HG02885 (cell line): ENCODE measurements around the gene BUD23.
"Not testable (repeated sequence)": the region's sequence is repeated elsewhere in the genome, so short reads cannot be mapped to it uniquely, and the experiment has no call there.

Experiments
- ATAC-seq: cut with Tn5 transposase; IDR thresholded peaks from one replicate; pipeline ENCODE4 v1.9.1; 2021; ENCODE audit warnings: mild to moderate bottlenecking; ENCODE audit not compliant: unreplicated experiment, poor library complexity

BUD23 gene, protein sequence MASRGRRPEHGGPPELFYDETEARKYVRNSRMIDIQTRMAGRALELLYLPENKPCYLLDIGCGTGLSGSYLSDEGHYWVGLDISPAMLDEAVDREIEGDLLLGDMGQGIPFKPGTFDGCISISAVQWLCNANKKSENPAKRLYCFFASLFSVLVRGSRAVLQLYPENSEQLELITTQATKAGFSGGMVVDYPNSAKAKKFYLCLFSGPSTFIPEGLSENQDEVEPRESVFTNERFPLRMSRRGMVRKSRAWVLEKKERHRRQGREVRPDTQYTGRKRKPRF

DNA sequence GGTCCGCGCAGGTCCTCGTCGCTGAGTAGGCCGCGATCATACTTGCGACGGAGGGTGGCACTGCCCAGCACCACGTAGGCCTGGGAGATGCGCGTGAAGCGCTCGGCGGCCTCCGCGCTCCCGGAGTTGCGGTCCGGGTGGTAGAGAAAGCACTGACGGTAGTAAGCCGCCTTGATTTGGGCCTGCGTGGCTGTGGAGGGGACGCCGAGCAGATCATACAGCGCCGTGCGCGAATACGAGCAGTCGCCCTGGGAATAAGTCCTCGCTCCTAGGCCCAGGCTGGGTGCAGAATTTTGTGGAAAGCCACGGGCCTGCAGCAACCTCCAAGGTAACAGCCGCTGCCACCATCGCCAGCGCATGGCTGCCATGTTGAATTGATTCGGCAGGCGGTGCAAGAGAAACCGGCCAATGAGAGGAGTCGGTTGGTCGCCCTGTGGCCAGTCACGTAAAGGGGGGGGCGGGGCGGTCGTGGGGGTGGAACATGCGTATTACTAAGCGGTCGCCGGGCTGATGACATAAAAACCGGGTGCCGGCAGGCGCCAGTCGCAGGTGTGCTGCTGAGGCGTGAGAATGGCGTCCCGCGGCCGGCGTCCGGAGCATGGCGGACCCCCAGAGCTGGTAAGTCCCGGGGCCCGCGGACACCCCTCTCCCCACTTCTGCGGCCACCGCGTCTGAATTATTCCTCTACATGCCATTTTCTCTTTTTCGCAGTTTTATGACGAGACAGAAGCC lies at the start of gene BUD23, which contains the start of gene DNAJC30:
Gene BUD23 (plus strand): TSS at position 542 of the 732 bp plus-strand sequence. CDS start 29 bp downstream, at position 571.
Gene DNAJC30 (minus strand): TSS at position 398 of the 732 bp plus-strand sequence. CDS start 30 bp downstream, at position 368.
- peak; percentile 93 for ATAC-seq

GRCh38 chr7:73633844-73634243 lies 49.6 kb upstream of the BUD23 start:
- ATAC-seq: no peak

DNA sequence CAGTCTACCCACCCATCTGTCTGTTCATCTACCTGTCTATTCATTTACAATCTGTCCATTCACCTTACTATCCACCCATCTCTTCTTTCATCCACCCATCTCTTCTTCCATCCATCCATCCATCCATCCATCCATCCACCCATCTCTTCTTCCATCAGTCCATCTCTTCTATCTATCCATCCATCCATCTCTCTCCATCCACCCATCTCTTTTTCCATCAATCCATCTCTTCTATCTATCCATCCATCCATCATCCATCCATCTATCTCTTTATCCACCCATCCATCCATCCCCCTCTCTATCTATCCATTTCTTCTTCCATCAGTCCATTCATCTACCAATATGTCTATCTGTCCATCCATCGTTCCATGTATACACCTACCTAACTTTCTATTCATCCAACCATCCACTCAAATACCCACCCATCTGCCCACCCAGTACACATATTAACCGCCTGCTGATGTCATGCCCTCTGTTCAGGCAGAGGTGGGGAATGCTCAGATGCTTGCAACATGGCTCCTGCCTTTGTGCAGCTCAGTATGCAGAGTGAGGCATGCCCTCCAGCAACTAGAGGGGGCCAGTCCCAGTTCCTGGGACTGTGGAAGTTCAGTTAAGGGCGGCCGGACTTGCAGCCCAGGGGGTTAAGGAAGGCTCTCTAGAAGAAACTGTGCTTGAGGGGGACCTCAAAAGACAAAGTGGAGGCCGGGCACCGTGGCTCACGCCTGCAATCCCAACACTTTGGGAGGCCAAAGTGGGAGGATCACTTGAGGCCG lies 47.8 kb upstream of the BUD23 start:
- ATAC-seq: no peak

DNA sequence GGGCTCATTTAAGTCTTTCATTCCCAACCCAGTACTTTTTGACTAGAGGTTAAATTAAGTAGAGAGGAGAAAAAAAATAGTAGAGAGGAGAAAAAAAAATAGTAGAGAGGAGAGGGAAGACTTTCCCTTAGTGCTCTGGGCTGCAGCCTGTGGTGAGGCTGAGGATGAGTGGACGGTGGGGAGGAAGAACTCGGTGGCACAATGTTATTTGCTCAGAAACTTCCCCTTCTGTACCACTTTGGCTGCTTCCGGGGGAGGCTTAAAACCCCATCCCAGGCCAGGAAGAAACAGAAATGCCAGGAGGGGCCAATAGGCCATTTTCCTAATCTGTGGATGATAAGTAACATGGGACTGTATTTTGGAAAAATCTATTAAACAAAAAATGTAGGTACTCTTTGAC lies 44.5 kb upstream of the BUD23 start:
- no peak for ATAC-seq

DNA sequence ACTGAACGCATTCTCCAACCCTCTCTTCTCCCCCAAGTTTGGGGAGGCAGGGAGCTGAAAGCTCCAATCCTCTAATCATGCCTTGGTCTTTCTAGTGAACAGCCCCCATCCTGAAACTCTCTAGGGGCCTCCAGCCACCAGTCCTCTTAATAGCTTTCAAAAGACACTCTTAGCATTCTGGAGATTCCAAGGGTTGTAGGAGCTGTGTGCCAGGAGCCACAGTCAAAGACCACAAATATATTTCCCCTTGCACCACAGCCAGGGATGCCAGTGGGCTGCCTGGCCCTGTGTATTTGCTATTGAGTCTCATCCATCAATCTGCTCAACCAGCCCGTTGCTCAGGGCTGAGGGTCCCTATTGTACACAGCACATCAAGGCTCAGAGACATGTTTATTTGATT lies 40.6 kb upstream of the BUD23 start:
- ATAC-seq: no peak

- no peak for ATAC-seq
These were observed 38.6 kb upstream of the BUD23 start for GRCh38 chr7:73644688-73645286.

GRCh38 chr7:73645643-73646174 lies 37.7 kb upstream of the BUD23 start:
- ATAC-seq: no peak

DNA sequence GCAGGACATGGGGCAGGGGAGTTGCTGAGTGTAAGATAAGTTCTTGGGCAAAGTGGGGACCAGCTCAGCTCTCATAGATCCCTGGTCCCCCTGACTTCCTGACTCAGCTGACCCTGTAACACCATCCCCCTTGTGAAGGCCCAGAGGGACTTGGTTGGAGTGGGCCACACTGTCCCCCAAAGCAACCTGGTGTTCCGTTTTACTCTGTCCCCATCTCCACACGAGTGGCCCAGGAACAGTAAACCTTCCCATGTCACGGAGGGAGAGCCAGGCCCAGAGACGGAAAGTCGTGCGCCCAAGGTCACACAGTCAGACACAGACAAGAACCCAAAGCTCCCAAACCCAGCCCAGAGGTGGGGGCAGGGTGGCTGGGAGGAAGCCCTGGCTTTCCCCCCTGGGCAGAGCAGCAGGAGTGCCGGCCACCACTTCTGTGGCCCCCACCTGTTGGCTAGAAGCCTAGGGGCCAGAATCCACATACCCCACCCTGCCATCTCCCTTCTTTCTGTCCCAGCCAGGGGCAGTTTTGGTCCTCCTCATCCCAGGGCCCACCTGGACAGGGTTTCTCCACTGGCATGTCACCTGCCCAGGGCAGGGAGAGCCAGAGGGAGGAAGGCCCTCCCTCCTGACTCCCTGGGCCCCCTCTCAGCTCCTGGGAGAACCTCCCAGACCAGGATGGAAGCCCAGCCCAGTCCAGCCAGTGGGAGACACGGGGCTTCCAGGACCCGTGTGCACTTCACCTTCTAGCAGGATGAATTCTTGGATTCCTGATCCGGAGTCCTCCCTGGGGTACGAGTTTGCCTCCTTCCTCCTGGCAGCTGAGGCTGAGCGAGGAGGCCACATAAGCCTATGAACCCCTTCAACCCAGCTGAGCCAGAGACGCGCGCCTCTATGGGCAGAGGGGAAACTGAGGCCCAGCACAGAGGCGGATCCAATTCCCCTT lies 36.3 kb upstream of the BUD23 start:
- ATAC-seq: no peak

DNA sequence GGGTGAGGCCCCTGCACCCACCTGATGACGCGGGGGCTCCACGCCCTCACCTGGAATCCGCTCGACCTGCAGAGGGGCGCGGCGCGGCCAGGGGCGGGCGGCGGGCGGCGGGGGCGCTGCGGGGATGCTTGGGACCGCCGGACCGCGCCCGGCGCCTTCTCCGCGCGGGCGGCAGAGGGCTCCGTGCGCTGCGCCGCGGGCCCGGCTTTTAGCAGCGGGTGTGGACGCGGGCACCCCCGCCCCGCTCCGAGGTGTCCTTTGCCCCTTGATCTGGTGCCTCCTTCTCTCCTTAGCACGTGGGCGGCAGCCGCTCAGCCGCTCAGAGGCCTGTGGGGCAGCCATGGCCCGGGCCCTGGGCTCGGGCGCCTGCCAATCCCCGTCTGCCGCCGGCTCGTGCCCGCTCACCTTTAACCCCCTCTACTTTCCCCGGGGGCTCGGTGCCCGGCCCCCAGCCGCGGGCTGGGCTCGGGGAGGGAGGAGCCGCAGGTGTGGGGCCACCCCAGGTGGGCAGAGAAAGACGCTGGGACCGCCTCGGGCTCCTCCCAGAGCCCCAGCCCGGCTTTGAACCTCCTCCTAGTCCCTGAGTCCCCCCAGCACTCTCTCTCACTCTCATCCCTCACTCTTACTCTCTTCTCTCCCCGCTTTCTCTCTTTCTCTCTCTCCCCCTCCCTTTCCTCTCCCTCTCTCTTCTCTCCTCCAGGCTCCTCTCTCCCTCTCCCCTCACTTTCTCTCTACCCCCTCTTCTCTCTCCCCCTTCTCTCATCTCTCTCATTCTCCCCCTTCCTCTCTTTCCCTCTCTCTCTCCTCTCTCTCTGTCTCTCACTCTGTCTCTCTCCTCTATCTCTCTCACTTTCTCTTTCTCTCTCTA lies 35.4 kb upstream of the BUD23 start:
- no peak for ATAC-seq

- no peak for ATAC-seq
These were observed 34.6 kb upstream of the BUD23 start for GRCh38 chr7:73648593-73649332.

DNA sequence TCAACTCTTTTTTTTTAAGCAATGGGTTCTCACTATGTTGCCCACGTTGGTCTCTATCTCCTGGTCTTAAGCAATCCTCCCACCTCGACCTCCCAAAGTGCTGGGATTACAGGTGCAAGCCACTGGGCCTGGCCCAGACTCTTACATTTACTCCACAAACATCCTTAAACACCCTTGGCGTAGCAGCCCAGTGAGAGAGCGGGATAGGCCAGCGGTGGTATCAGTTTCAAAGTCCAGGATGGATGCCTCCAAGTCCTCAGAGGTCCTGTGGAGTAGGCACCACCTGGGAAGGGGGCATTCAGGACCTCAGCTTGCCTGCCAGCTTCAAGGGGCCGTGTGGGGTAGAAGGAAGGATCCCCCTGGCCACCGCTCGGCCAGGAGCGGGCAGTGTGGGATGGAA lies 33.8 kb upstream of the BUD23 start:
- no peak for ATAC-seq

DNA sequence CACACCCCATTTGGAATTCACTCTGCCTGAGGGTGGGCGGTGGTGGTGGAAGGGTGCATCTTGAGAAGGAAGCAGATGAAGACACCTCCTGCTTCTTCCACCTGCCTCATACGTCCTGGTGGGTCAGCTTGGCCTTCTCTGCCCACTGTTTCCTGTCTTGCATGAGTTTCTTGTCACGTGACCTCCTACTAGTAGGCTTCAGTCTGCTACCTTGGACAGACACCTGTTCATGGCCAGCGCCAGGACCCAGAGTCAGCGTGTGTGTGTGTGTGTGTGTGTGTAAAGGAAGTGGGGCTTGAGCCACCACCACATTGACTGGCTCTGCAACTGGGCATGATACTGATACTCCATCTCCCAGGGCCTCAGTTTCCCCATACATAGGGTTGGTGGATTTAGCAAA lies 32.9 kb upstream of the BUD23 start:
- ATAC-seq: no peak

DNA sequence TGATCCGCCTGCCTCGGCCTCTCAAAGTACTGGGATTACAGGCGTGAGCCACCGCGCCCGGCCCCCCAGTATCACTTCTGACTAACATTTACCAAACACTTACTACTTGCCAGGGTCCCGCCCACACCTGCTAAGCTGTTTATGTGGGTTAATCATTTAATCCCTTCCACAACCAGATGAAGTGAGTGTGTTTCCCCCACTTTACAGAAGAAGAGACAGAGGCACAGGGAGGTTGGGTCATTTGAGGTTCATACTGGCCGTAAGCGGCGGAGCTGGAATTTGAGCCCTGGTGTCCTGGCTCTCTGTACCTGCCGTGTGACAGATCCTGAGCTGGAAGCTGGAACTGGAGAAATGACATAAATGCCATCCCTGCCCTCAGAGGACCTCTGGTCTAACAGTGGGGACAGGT lies 30.9 kb upstream of the BUD23 start:
- ATAC-seq: no peak

- ATAC-seq: not testable (repeated sequence)
These were observed 28.1 kb upstream of the BUD23 start for GRCh38 chr7:73655309-73655708.

DNA sequence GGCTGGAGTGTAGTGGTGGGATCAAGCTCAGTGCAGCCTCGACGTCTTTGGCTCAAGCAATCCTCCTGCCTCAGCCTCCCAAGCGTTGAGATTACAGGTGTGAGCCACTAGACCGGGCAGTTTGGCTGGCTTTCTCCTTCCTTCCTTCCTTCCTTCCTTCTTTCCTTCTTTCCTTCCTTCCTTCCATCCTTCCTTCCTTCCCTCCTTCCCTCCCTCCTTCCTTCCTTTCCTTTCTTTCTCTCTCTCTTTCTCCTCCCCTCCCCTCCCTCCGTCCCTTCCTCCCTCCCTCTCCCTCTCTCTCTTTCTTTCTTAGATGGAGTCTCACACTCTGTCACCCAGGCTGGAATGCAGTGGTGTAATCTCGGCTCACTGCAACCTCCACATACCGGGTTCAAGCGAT lies 23.4 kb upstream of the BUD23 start:
- no peak for ATAC-seq

DNA sequence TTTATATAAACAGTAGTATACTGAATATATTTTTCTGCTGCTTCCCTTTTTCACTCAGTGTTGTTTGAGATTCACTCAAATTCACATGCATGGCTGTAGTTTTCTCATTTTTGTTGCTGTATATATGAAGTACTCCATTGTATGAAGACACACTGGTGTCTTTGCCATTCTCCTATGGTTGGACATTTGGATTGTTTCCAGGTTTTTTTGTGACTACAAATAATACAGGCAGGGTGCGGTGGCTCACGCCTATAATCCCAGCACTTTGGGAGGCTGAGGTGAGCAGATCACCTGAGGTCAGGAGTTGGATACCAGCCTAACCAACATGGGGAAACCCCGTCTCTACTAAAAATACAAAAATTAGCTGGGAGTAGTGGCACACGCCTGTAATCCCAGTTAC lies 22.8 kb upstream of the BUD23 start:
- not testable (repeated sequence) for ATAC-seq

DNA sequence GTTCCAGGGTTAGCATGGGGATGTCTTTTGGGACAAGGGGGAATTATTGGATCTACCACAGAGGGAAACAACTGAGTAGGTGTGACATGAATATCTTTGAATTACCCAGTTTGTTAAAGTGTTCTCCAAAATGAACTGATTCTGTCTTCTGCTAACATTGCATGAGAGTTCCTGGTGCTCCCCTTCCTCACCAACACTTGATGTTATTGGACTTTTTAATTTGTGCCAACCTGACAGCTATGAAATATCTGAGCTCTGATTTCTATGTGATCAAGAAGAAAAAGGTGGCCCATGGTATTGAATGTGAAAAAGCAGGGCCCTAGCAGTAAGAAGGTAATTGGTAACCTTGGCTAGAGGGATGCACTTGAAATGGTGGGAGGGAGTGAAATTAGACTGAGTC lies 20.4 kb upstream of the BUD23 start:
- no peak for ATAC-seq
